Lung (tissue), 12 donors: ENCODE results near the gene PAGE1. TPM values are rescaled to one million over a fixed set of nuclear protein-coding genes. Genes with fewer than 3 reads are reported as not detected.

Source experiments
- ATAC-seq: fragments of 200-7000 bp; cut with Tn5 transposase; one replicate; pipeline ENCODE4 v1.9.1; 2020; ENCODE audit warnings: moderate number of reproducible peaks; ENCODE audit not compliant: insufficient read depth, low FRiP score
- DNase-seq, 3 donors: peaks; one replicate each; pipeline ENCODE4 v3.0.0-alpha.2; 2013 to 2017
- H3K27ac ChIP-seq, 2 donors: one replicate each; pipeline ENCODE4 v1.5.1; 2013; ENCODE audit warnings: mild to moderate bottlenecking in 2 of 2, moderate library complexity in 2 of 2, control low read depth in 1 of 2, inconsistent platforms in 1 of 2, low read depth in 1 of 2, low read length in 1 of 2
- H3K27me3 ChIP-seq, 3 donors: one replicate each; pipeline ENCODE4 v1.5.1; 2013; ENCODE audit warnings: low read length in 2 of 3; ENCODE audit not compliant: control insufficient read depth in 3 of 3, insufficient read depth in 3 of 3
- H3K36me3 ChIP-seq, 4 donors: one replicate each; pipeline ENCODE4 v1.5.1; 2013; ENCODE audit warnings: low read length in 4 of 4, mild to moderate bottlenecking in 1 of 4, moderate library complexity in 1 of 4; ENCODE audit not compliant: control insufficient read depth in 4 of 4, insufficient read depth in 4 of 4
- H3K4me1 ChIP-seq, 5 donors: one replicate each; pipeline ENCODE4 v1.5.1; 2013; ENCODE audit warnings: low read length in 5 of 5, mild to moderate bottlenecking in 2 of 5, moderate library complexity in 1 of 5; ENCODE audit not compliant: control insufficient read depth in 5 of 5, insufficient read depth in 5 of 5
- H3K4me3 ChIP-seq: one replicate; pipeline ENCODE4 v1.5.1; 2013; ENCODE audit warnings: mild to moderate bottlenecking, control low read depth, moderate library complexity
- H3K9ac ChIP-seq, 2 donors: one replicate each; pipeline ENCODE4 v1.5.1; 2013; ENCODE audit warnings: low read length in 2 of 2, control low read depth in 1 of 2; ENCODE audit not compliant: insufficient read depth in 1 of 2
- H3K9me3 ChIP-seq, 4 donors: one replicate each; pipeline ENCODE4 v1.5.1; 2013; ENCODE audit warnings: low read length in 3 of 4, mild to moderate bottlenecking in 1 of 4, moderate library complexity in 1 of 4; ENCODE audit not compliant: control insufficient read depth in 4 of 4, insufficient read depth in 3 of 4
- CTCF ChIP-seq: IDR thresholded peaks from 2 replicates; pipeline ENCODE4 v1.5.1; 2012; ENCODE audit warnings: mild to moderate bottlenecking; ENCODE audit errors: control extremely low read depth, extremely low read depth
- WGBS, 2 donors: extraction: QIAGEN DNeasy Blood & Tissue Kit; methylation state at CpG; one replicate each; pipeline ENCODE4 v1.1.7; 2013; 5-methylcytosine and 5-hydroxymethylcytosine counted together
- polyA plus RNA-seq, 2 donors: library from polyadenylated mRNA; stranded (reverse); fragments of 200-250 nt; gene quantifications; one replicate each; pipeline ENCODE4 v1.2.1, GENCODE V29; 2013
- total RNA-seq, 2 donors: library from RNA; depleted of rRNA in 1 of 2; stranded (reverse); fragments of >200 nt in 1 of 2; gene quantifications; one replicate each; pipeline ENCODE4 v1.2.1, GENCODE V29; 2014 to 2021
- donor health status: control.
- donor health status: control.
- donor health status: Bipolar disorder and iron deficiency.
- donor health status: healthy.
- donor health status: DM: yes; HTN: yes; CAD: no.

PAGE1 gene
- total and polyA plus RNA-seq, 4 donors: not detected

GRCh38 chrX:49644991-49645637, 50.7 kb downstream of the PAGE1 start:
- Histone ChIP-seq H3K9me3 (peaks cover 0 to 3% (median 0%) of the 10 kb centered on the region in 4 donors), H3K27ac (no peak overlapping the region), H3K36me3 (no peaks in the 10 kb centered on the region), H3K9ac (no peak overlapping the region), H3K4me1 (no peaks in the 10 kb centered on the region), H3K4me3 (no peak overlapping the region), H3K27me3 (peaks cover 0 to 7% (median 0%) of the 10 kb centered on the region in 3 donors)
- no peak for TF ChIP-seq CTCF
- WGBS, 2 donors: 78 to 95% methylated on average over 7 to 8 of the region's 8 CpGs
- DNase-seq (no peak), ATAC-seq (no peak)

Other genes with a start within 250 kb of the PAGE1 start
- not detected for gene GAGE12C, start 163.8 kb downstream of the PAGE1 start, total RNA-seq
- gene GAGE12C, start 163.8 kb downstream of the PAGE1 start, polyA plus RNA-seq: not detected
- gene GAGE12D, start 154.3 kb downstream of the PAGE1 start, total RNA-seq: not detected
- gene GAGE12D, start 154.3 kb downstream of the PAGE1 start, polyA plus RNA-seq: not detected
- not detected for gene GAGE12E, start 144.7 kb downstream of the PAGE1 start, total RNA-seq
- gene GAGE12E, start 144.7 kb downstream of the PAGE1 start, polyA plus RNA-seq: not detected
- not detected for gene GAGE12F, start 135.1 kb downstream of the PAGE1 start, total RNA-seq
- not detected for gene GAGE12F, start 135.1 kb downstream of the PAGE1 start, polyA plus RNA-seq
- not detected for gene GAGE12G, start 125.6 kb downstream of the PAGE1 start, total RNA-seq
- not detected for gene GAGE12G, start 125.6 kb downstream of the PAGE1 start, polyA plus RNA-seq
- gene GAGE12H, start 116.0 kb downstream of the PAGE1 start, total RNA-seq: not detected
- gene GAGE12H, start 116.0 kb downstream of the PAGE1 start, polyA plus RNA-seq: not detected
- gene GAGE2A, start 106.5 kb downstream of the PAGE1 start, total RNA-seq: under 1 TPM in 1 of 2 donors, not detected in 1; 0.52 TPM
- gene GAGE2A, start 106.5 kb downstream of the PAGE1 start, polyA plus RNA-seq: not detected
- under 1 TPM in 1 of 2 donors, not detected in 1; 0.49 TPM for gene GAGE1, start 97.0 kb downstream of the PAGE1 start, total RNA-seq
- gene GAGE1, start 97.0 kb downstream of the PAGE1 start, polyA plus RNA-seq: not detected
- gene PAGE4, start 133.3 kb upstream of the PAGE1 start, total RNA-seq: not detected
- not detected for gene PAGE4, start 133.3 kb upstream of the PAGE1 start, polyA plus RNA-seq
- gene USP27X, start 183.5 kb upstream of the PAGE1 start, total RNA-seq: 1 to 10 TPM; 4.3 to 5.0 TPM
- 1 to 10 TPM; 2.0 to 3.5 TPM for gene USP27X, start 183.5 kb upstream of the PAGE1 start, polyA plus RNA-seq
- gene CLCN5, start 226.6 kb upstream of the PAGE1 start, total RNA-seq: 10 to 100 TPM; 12.0 to 18.5 TPM
- 1 to 10 TPM; 2.7 to 2.9 TPM for gene CLCN5, start 226.6 kb upstream of the PAGE1 start, polyA plus RNA-seq